AG04450 (cell line): ENCODE measurements around the gene PGRMC1. TPM values are rescaled to one million over a fixed set of nuclear protein-coding genes. Genes with fewer than 3 reads are reported as not detected.
"Not testable (repeated sequence)": the region's sequence is repeated elsewhere in the genome, so short reads cannot be mapped to it uniquely, and the experiment has no call there.

Experiments
- CTCF ChIA-PET: fragments of 300-600, 350-600 bp; formaldehyde crosslinking; extraction: SDS; loops from one replicate; lab custom pipeline; 2022; ENCODE audit warnings: antibody characterized with exemption, inconsistent platforms; lab: Charles Lee
- POLR2A ChIA-PET: fragments of 350-600 bp; formaldehyde crosslinking; extraction: SDS; loops from one replicate; lab custom pipeline; 2021; ENCODE audit warnings: antibody characterized with exemption, inconsistent platforms; lab: Yijun Ruan, JAX
- DNase-seq: peaks from one replicate; pipeline ENCODE4 v3.0.0-alpha.2; 2011; ENCODE audit warnings: low read depth, low spot score
- H3K27ac ChIP-seq: one replicate; pipeline ENCODE4 v1.5.1; 2012; ENCODE audit warnings: low read depth, low read length, control low read depth
- H3K27me3 ChIP-seq: one replicate; pipeline ENCODE4 v1.6.0; 2012; ENCODE audit warnings: low read length; ENCODE audit not compliant: control insufficient read depth, insufficient read depth
- H3K4me3 ChIP-seq: 2 replicates; pipeline ENCODE4 v1.5.1; 2011; ENCODE audit warnings: mild to moderate bottlenecking, low read depth, low read length, control low read depth
- H3K9me3 ChIP-seq: 2 replicates; pipeline ENCODE4 v1.5.1; 2012; ENCODE audit warnings: low read length; ENCODE audit not compliant: control insufficient read depth, insufficient read depth
- CTCF ChIP-seq: IDR thresholded peaks from 2 replicates; pipeline ENCODE4 v1.5.1; 2011; ENCODE audit warnings: low read depth, low read length, control low read depth, inconsistent platforms
- polyA plus RNA-seq: library from polyadenylated mRNA; depleted of rRNA; stranded (reverse); fragments of >200 nt; gene quantifications from 2 replicates; pipeline ENCODE4 v1.2.3, GENCODE V29; 2011

PGRMC1 gene
- polyA plus RNA-seq, 1 experiment = 110 TPM

- Histone ChIP-seq H3K27me3 (no peaks in the 10 kb centered on the region), H3K9me3 (no peaks in the 10 kb centered on the region), H3K27ac (no peak overlapping the region), H3K4me3 (no peak overlapping the region)
- CTCF ChIA-PET = no interaction called here
- DNase-seq = no peak
- TF ChIP-seq CTCF = no peak
- POLR2A ChIA-PET = no interaction called here
Observed at GRCh38 chrX:119208401-119209057, 27.6 kb upstream of the PGRMC1 start.

GRCh38 chrX:119210931-119211648 is 25.0 kb upstream of the PGRMC1 start:
- H3K27ac ChIP-seq, DNase-seq, CTCF ChIA-PET, H3K27me3 ChIP-seq, H3K9me3 ChIP-seq, POLR2A ChIA-PET, H3K4me3 ChIP-seq: not testable (repeated sequence)

- H3K27ac ChIP-seq = no peak overlapping the region
- no peaks in the 10 kb centered on the region for H3K9me3 ChIP-seq
- CTCF ChIA-PET = no interaction called here
- no peaks in the 10 kb centered on the region for H3K27me3 ChIP-seq
- H3K4me3 ChIP-seq = no peak overlapping the region
- POLR2A ChIA-PET = no interaction called here
- no peak for DNase-seq
- no peak for TF ChIP-seq CTCF
Observed at GRCh38 chrX:119211649-119212014, 24.5 kb upstream of the PGRMC1 start.

GRCh38 chrX:119218198-119218597 is 17.9 kb upstream of the PGRMC1 start:
- no peak for DNase-seq
- ChIA-PET POLR2A (no interaction called here), CTCF (interaction anchor here (0.6 to 3.0 kb wide), 8 partner anchors 8 to 370 kb away, joined by 3 to 20 read pairs (median 4); no protein-coding TSS in a partner anchor)
- TF ChIP-seq CTCF = peak; percentile 43
- Histone ChIP-seq H3K27me3 (no peaks in the 10 kb centered on the region), H3K9me3 (no peaks in the 10 kb centered on the region; the same call in 1 of the 2 replicates), H3K4me3 (no peak overlapping the region), H3K27ac (no peak overlapping the region)

- ChIA-PET CTCF (no interaction called here), POLR2A (no interaction called here)
- Histone ChIP-seq H3K9me3 (no peaks in the 10 kb centered on the region; the same call in 1 of the 2 replicates), H3K4me3 (no peak overlapping the region), H3K27me3 (peaks cover 2% of the 10 kb centered on the region), H3K27ac (no peak overlapping the region)
- no peak for DNase-seq
- no peak for TF ChIP-seq CTCF
Observed at GRCh38 chrX:119222932-119223331, 13.2 kb upstream of the PGRMC1 start.
